OCI-LY1 (cell line): Measurements from ENCODE around the gene PARD3.

Experiments
- H2AFZ ChIP-seq: fragments of 200-600 bp; sonication (generic), shearing (Covaris generic); 2 replicates; pipeline ENCODE4 v1.6.0; 2014; ENCODE audit warnings: antibody characterized with exemption, mild to moderate bottlenecking, low read length
- H3F3A ChIP-seq: fragments of 200-600 bp; sonication (generic), shearing (Covaris generic); 2 replicates; pipeline ENCODE4 v1.6.0; 2014; ENCODE audit warnings: mild to moderate bottlenecking, antibody characterized with exemption, low read length, moderate library complexity; ENCODE audit not compliant: insufficient read depth
- H3K27ac ChIP-seq: fragments of 200-600 bp; sonication (generic); 2 replicates; pipeline ENCODE4 v1.5.1; 2014; ENCODE audit warnings: low read length, mixed run types, mild to moderate bottlenecking, low read depth; ENCODE audit not compliant: poor library complexity, severe bottlenecking
- H3K27me3 ChIP-seq: fragments of 200-600 bp; sonication (generic); 2 replicates; pipeline ENCODE4 v1.6.0; 2014; ENCODE audit warnings: antibody characterized with exemption, mild to moderate bottlenecking, low read length, moderate library complexity; ENCODE audit not compliant: insufficient read depth
- H3K36me3 ChIP-seq: fragments of 200-600 bp; sonication (generic); 2 replicates; pipeline ENCODE4 v1.6.1; 2014; ENCODE audit warnings: mild to moderate bottlenecking, antibody characterized with exemption, low read length, moderate library complexity, mixed read lengths; ENCODE audit not compliant: insufficient read depth
- H3K4me1 ChIP-seq: fragments of 200-600 bp; sonication (generic); 2 replicates; pipeline ENCODE4 v1.5.1; 2014; ENCODE audit warnings: mild to moderate bottlenecking, low read length, moderate library complexity; ENCODE audit not compliant: insufficient read depth, severe bottlenecking
- H3K4me2 ChIP-seq: fragments of 200-600 bp; sonication (generic), shearing (Covaris generic); 2 replicates; pipeline ENCODE4 v1.6.1; 2014; ENCODE audit warnings: low read length
- H3K4me3 ChIP-seq: fragments of 200-600 bp; sonication (generic); 2 replicates; pipeline ENCODE4 v1.5.1; 2014; ENCODE audit warnings: low read length, low read depth, mild to moderate bottlenecking, mixed read lengths; ENCODE audit not compliant: poor library complexity, severe bottlenecking
- H3K79me2 ChIP-seq: fragments of 200-600 bp; shearing (Covaris generic); 2 replicates; pipeline ENCODE4 v1.6.1; 2016; ENCODE audit warnings: mixed run types, low read length, mixed read lengths; ENCODE audit not compliant: insufficient read depth
- H3K9ac ChIP-seq: fragments of 200-600 bp; sonication (generic), shearing (Covaris generic); 2 replicates; pipeline ENCODE4 v1.6.1; 2014; ENCODE audit warnings: mild to moderate bottlenecking, low read length, mixed read lengths
- H3K9me2 ChIP-seq: fragments of 200-600 bp; sonication (generic), shearing (Covaris generic); 2 replicates; pipeline ENCODE4 v1.6.1; 2014; ENCODE audit warnings: low read depth, mild to moderate bottlenecking, low read length, mixed read lengths
- H3K9me3 ChIP-seq: fragments of 200-600 bp; shearing (Covaris generic); 2 replicates; pipeline ENCODE4 v1.6.1; 2014; ENCODE audit warnings: low read length, mixed read lengths
- H4K20me1 ChIP-seq: fragments of 200-600 bp; sonication (generic), shearing (Covaris generic); 2 replicates; pipeline ENCODE4 v1.6.0; 2016; ENCODE audit warnings: mild to moderate bottlenecking, low read length; ENCODE audit not compliant: insufficient read depth
- EZH2 ChIP-seq: fragments of 200-600 bp; sonication (generic), shearing (Covaris generic); IDR thresholded peaks from 2 replicates; pipeline ENCODE4 v1.8.0; 2017; ENCODE audit warnings: borderline replicate concordance, mixed run types, mild to moderate bottlenecking, antibody characterized with exemption, low read length, moderate library complexity, mixed read lengths
- TF ChIP-seq, protein P1 (sequence below): fragments of 200-600 bp; sonication (generic), shearing (Covaris generic); IDR thresholded peaks from 2 replicates; pipeline ENCODE4 v1.5.1; 2017; ENCODE audit warnings: mild to moderate bottlenecking, antibody characterized with exemption, low read length, moderate library complexity, mixed read lengths

PARD3 gene

DNA sequence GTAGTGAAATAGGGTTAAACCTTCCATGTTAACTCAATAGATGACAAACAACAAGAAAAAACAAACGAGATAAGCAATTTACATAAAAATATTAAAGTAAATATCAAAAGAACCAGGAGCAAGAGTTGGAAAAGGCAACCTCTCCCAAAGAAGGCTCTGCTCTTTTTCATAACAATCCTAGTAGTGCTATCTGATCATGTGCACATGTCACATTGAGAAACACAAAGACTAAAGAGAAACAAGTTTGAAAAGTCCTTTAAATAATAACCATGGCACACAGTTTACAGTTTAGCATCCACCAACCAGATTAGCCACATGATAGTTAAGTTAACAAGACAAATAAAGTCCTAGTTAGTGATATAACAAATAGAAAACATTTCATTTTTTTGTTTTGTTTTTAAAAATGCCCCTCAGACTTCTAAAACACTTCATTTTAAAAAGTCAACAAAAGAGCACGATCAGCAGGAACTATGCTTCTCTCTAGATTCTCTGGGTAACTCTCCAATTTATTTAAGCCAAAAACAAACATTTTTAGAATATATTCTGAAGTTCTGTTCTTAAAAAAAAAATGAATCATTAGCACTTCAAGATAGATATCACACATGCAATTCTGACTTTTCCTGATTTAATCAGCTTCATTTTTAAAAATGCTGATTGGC lies 110.4 kb downstream of the PARD3 start:
- Histone ChIP-seq H3K36me3 (no peaks in the 10 kb centered on the region), H3K9ac (no peak overlapping the region), H4K20me1 (no peaks in the 10 kb centered on the region), H3K4me1 (no peaks in the 10 kb centered on the region), H3F3A (no peaks in the 10 kb centered on the region), H3K79me2 (no peaks in the 10 kb centered on the region), H3K4me3 (no peak overlapping the region), H2AFZ (no peak overlapping the region), H3K4me2 (no peak overlapping the region), H3K27me3 (no peaks in the 10 kb centered on the region), H3K9me2 (no peaks in the 10 kb centered on the region), H3K9me3 (no peaks in the 10 kb centered on the region), H3K27ac (no peak overlapping the region)
- TF ChIP-seq EZH2, result no peak
- TF ChIP-seq, protein P1, sequence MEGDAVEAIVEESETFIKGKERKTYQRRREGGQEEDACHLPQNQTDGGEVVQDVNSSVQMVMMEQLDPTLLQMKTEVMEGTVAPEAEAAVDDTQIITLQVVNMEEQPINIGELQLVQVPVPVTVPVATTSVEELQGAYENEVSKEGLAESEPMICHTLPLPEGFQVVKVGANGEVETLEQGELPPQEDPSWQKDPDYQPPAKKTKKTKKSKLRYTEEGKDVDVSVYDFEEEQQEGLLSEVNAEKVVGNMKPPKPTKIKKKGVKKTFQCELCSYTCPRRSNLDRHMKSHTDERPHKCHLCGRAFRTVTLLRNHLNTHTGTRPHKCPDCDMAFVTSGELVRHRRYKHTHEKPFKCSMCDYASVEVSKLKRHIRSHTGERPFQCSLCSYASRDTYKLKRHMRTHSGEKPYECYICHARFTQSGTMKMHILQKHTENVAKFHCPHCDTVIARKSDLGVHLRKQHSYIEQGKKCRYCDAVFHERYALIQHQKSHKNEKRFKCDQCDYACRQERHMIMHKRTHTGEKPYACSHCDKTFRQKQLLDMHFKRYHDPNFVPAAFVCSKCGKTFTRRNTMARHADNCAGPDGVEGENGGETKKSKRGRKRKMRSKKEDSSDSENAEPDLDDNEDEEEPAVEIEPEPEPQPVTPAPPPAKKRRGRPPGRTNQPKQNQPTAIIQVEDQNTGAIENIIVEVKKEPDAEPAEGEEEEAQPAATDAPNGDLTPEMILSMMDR, result no peak

DNA sequence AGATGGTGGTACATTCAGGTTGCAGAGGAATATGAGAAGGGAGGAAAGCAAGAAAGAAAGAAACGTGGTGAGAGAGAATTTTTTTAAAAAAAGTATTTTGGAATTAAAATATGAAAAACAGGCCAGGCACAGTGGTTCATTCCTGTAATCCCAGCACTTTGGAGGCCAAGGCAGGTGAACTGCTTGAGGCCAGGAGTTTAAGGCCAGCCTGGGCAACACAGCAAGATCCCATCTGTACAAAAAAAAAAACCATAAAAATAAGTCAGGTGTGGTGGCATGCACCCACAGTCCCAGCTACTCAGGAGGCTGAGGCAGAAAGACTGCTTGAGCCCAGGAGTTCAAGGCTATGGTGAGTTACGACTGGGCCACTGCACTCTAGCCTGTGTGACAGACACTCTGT lies 112.1 kb downstream of the PARD3 start:
- no peaks in the 10 kb centered on the region for H3K79me2 ChIP-seq
- no peaks in the 10 kb centered on the region for H3K36me3 ChIP-seq
- H3K9me3 ChIP-seq, result no peaks in the 10 kb centered on the region
- no peak overlapping the region for H3K27ac ChIP-seq
- no peak overlapping the region for H3K4me2 ChIP-seq
- H3K9ac ChIP-seq, result no peak overlapping the region
- no peak overlapping the region for H2AFZ ChIP-seq
- H4K20me1 ChIP-seq, result no peaks in the 10 kb centered on the region
- H3K4me3 ChIP-seq, result no peak overlapping the region
- no peaks in the 10 kb centered on the region for H3F3A ChIP-seq
- no peak for TF ChIP-seq EZH2
- TF ChIP-seq, protein P1, result no peak
- no peaks in the 10 kb centered on the region for H3K27me3 ChIP-seq
- no peaks in the 10 kb centered on the region for H3K9me2 ChIP-seq
- no peaks in the 10 kb centered on the region for H3K4me1 ChIP-seq

DNA sequence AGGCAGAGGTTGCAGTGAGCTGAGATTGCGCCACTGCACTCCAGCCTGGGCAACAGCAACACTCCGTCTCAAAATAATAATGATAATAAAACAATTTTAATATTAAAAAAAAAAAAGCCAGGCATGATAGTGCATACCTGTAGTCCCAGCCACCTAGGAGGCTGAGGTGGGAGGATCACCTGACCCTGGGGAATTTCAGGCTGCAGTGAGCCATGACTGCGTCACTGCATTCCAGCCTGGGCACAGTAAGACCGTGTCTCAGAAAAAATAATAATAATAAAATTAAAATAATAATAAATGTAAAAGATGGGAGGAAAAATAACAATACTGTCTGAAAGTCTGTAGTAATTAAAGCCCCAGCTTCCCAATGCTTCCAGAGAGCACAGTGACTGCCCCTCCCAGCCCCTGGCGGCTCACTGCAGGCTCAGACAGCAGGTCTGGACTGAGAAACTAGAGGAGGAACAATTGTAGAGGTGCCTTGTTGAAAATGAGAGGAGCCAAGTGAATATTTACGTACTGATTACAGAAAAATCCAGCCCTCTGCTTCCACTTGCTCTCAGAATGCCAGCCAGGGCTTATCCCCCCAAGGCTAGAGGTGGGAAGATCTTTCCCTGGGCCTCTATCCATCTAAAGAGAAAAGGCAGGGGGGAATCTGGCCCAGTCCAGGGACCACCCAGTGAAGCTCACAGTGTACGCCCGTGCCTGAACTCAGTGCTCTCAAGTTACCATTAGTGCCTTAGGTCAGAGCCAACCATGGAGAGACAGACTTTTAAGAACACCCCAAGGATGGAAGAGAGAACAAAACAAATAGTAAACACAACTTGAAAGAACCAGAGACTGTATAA lies 112.8 kb downstream of the PARD3 start:
- Histone ChIP-seq H3F3A (no peaks in the 10 kb centered on the region), H3K9me2 (no peaks in the 10 kb centered on the region), H3K79me2 (no peaks in the 10 kb centered on the region), H3K9ac (no peak overlapping the region), H3K4me1 (no peaks in the 10 kb centered on the region), H3K4me3 (no peak overlapping the region), H3K4me2 (no peak overlapping the region), H3K9me3 (no peaks in the 10 kb centered on the region), H3K36me3 (no peaks in the 10 kb centered on the region), H2AFZ (no peak overlapping the region), H3K27me3 (no peaks in the 10 kb centered on the region), H4K20me1 (no peaks in the 10 kb centered on the region), H3K27ac (no peak overlapping the region)
- TF ChIP-seq, protein P1, result no peak
- TF ChIP-seq EZH2, result no peak
